Retinal pigment epithelial cell (primary cell): ENCODE results near the gene SLCO2A1.

Experiments used
- DNase-seq: peaks from one replicate; pipeline ENCODE4 v3.0.0-alpha.2; 2010; ENCODE audit warnings: low read depth
- H3K4me3 ChIP-seq: 2 replicates; pipeline ENCODE4 v1.5.1; 2011; ENCODE audit warnings: mild to moderate bottlenecking, low read length, control low read depth, moderate library complexity
- TF ChIP-seq, protein P1 (sequence below): conservative IDR thresholded peaks from 2 replicates; pipeline ENCODE4 v1.5.1; 2011; ENCODE audit warnings: low read depth, low read length, control low read depth, inconsistent platforms

The SLCO2A1 gene

DNA sequence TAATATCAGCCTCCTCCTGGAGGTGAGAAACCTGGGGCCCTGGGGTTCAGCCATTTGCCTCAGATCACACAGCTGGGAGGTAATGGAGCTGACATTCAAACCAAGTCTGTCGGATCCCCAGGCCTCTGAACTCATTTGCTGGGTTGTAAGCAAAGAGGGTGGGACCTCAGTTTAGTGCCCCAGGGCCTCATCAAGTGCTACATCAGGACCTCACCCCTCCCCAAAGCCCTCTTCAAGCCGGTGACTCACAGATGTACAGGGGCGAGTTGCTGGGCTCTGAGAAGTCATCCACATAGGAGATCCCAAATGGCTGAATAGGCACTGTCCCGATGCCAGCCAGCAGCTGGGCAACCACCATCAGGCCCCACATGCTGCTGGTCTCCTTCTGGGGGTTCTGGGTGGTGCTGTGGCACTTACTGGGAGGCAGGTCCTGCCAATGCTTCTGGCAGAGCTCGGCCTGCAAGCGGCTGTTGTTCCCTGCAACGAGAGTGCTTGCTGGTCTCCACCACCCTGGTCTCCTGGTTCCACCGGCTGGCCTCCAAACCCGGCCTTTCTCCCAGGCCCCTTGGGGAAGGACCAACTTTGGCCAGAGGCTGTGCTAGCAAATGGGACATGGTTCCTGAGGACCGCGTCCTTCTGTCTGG lies 74.9 kb downstream of the SLCO2A1 start:
- H3K4me3 ChIP-seq, result no peak overlapping the region
- TF ChIP-seq, protein P1, sequence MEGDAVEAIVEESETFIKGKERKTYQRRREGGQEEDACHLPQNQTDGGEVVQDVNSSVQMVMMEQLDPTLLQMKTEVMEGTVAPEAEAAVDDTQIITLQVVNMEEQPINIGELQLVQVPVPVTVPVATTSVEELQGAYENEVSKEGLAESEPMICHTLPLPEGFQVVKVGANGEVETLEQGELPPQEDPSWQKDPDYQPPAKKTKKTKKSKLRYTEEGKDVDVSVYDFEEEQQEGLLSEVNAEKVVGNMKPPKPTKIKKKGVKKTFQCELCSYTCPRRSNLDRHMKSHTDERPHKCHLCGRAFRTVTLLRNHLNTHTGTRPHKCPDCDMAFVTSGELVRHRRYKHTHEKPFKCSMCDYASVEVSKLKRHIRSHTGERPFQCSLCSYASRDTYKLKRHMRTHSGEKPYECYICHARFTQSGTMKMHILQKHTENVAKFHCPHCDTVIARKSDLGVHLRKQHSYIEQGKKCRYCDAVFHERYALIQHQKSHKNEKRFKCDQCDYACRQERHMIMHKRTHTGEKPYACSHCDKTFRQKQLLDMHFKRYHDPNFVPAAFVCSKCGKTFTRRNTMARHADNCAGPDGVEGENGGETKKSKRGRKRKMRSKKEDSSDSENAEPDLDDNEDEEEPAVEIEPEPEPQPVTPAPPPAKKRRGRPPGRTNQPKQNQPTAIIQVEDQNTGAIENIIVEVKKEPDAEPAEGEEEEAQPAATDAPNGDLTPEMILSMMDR, result no peak
- no peak for DNase-seq

DNA sequence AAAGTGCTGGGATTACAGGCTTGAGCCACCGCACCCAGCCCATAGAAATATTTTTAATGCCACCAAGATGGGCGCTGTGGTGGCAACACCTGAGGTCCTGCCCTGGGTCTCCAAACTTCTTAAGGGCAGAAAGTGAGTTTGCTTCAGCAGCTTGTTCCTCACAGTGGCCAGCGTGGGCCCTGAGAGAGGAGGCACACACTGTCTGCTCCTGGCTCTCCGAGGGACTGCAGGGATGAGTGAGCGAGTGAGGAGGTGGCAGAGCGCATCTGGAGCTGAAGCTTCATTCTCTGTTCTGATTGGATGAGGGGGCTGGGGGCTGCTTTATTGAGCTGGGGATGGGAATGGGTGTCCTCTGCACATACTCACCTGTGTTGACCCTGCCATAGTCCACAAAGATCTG lies 76.4 kb downstream of the SLCO2A1 start:
- DNase-seq, result no peak
- TF ChIP-seq, protein P1, result no peak
- H3K4me3 ChIP-seq, result no peak overlapping the region

- TF ChIP-seq, protein P1, result no peak
- DNase-seq, result no peak
Measured at GRCh38 chr3:133949438-133949837, 80.3 kb downstream of the SLCO2A1 start.

DNA sequence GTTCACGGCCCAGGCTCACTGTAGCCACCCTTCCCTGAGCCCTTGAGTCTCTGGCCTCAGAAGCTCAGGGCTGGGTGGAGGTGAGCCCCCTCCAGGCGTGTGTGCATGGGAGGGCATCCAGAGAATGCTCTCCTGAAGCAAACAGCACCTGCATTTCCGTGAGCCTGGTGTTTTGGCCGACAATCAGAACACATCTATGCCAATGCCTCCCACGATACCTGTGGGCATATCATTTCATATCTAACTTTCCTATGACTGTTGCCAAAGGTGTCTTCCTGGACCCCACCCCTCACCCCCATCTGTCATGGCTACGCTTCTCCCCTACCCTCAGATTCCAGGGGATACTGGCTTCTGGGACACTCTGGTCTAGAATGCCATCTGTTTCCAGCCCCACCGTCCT lies 80.7 kb downstream of the SLCO2A1 start:
- TF ChIP-seq, protein P1, result no peak
- no peak for DNase-seq
- H3K4me3 ChIP-seq, result no peak overlapping the region

More at GRCh38 chr3:133949438-133949837, 80.3 kb downstream of the SLCO2A1 start:
- H3K4me3 ChIP-seq, result no peak overlapping the region

- TF ChIP-seq, protein P1, result no peak
Measured at GRCh38 chr3:133948131-133948810, 81.5 kb downstream of the SLCO2A1 start.

DNA sequence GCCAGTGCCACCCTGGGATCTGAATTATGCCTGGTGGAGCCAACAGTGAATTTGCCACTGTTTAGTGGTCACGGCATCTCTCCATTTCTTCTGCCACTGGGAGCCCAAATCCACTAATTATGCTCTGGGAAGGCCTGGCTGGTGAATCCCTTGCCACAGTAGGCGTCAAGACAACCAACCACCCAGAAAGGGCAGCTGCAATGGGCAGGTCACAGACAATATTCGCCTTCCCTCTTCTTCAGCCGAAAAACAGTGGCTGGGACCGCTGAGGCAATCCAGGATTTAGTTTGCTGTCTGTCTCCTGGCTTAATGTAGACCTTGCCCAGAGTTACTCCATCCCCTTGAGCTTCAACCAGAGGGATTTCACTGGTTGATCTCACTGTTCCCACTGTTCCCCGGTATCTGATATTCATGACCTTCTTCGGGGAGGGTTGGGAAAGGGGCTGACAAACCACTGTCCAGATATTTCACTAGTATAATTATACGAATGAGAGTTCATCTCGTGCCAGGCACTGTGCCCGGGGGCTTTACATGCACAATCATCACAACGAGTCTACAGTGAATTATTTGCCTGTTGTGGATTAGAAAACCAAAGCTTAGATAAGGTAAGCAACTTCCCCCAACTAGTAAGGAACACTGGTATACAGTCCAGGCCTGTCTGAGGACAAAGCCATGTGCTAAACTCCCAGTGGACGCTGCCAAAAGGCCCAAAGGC lies 84.2 kb downstream of the SLCO2A1 start:
- H3K4me3 ChIP-seq, result no peak overlapping the region
- TF ChIP-seq, protein P1, result no peak

More at GRCh38 chr3:133948131-133948810, 81.5 kb downstream of the SLCO2A1 start:
- DNase-seq, result no peak
- no peak overlapping the region for H3K4me3 ChIP-seq

More for the DNA sequence above, 84.2 kb downstream of the SLCO2A1 start:
- no peak for DNase-seq
